GM23338 (cell line): ENCODE measurements around the gene TM4SF5.

ENCODE experiments used
- EZH2 ChIP-seq: fragments of 200-600 bp; sonication (generic); IDR thresholded peaks from one replicate; pipeline ENCODE4 v1.8.0; 2017; ENCODE audit warnings: antibody characterized with exemption, mild to moderate bottlenecking, low read depth; ENCODE audit not compliant: unreplicated experiment
- ZNF331 ChIP-seq: fragments of 250-450 bp; sonication (Bioruptor Pico); IDR thresholded peaks from 2 replicates; pipeline ENCODE4 v1.5.0; 2020; ENCODE audit warnings: low read depth, mild to moderate bottlenecking, moderate library complexity
- TF ChIP-seq, protein P1 (sequence below), 2 experiments: fragments of 200-600 bp in 1 of 2; sonication (generic) in 1 of 2; conservative IDR thresholded peaks; 2 replicates each; pipeline versions ENCODE4 v1.5.1 to v1.6.1; 2016 to 2017; ENCODE audit warnings: antibody characterized with exemption in 2 of 2, low read depth in 2 of 2, mild to moderate bottlenecking in 2 of 2, moderate library complexity in 1 of 2

- TF ChIP-seq ZNF331 (no peak), EZH2 (no peak)
- TF ChIP-seq, protein P1, sequence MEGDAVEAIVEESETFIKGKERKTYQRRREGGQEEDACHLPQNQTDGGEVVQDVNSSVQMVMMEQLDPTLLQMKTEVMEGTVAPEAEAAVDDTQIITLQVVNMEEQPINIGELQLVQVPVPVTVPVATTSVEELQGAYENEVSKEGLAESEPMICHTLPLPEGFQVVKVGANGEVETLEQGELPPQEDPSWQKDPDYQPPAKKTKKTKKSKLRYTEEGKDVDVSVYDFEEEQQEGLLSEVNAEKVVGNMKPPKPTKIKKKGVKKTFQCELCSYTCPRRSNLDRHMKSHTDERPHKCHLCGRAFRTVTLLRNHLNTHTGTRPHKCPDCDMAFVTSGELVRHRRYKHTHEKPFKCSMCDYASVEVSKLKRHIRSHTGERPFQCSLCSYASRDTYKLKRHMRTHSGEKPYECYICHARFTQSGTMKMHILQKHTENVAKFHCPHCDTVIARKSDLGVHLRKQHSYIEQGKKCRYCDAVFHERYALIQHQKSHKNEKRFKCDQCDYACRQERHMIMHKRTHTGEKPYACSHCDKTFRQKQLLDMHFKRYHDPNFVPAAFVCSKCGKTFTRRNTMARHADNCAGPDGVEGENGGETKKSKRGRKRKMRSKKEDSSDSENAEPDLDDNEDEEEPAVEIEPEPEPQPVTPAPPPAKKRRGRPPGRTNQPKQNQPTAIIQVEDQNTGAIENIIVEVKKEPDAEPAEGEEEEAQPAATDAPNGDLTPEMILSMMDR (conservative IDR thresholded peaks at IDR 0.05; ENCODE audit: low read depth in 2 of 2) = 0 out of 4 replicates have a peak, but pooled peaks of 1 of the 2 experiments have one; percentile 7
Measured at GRCh38 chr17:4769628-4770027, 2.1 kb upstream of the TM4SF5 start.
